OCI-LY3 (cell line): ENCODE measurements around the gene CXCL1.

Experiments used
- CTCF ChIP-seq: fragments of 200-600, 300-600 bp; sonication (generic); IDR thresholded peaks from 2 replicates; pipeline ENCODE4 v1.5.1; 2014; ENCODE audit warnings: antibody characterized with exemption, low read length, low read depth
- EZH2phosphoT487 ChIP-seq: fragments of 200-600 bp; shearing (Covaris generic); IDR thresholded peaks from 2 replicates; pipeline ENCODE4 v1.6.1; 2018; ENCODE audit warnings: antibody characterized with exemption, mixed run types, low read depth

GRCh38 chr4:73911746-73912145 is 42.6 kb downstream of the CXCL1 start:
- TF ChIP-seq CTCF (no peak), EZH2phosphoT487 (no peak)
